Activated CD4-positive, alpha-beta T cell treated with anti-CD3 and anti-CD28 coated beads, Interleukin-2, Interleukin-6, amounts not matched to agents 100 ng/mL and 50 ng/mL, durations not matched to agents 16 hours and 8 hours (primary cell): Measurements from ENCODE around the gene ENTPD7.
"Not testable (repeated sequence)": the region's sequence is repeated elsewhere in the genome, so short reads cannot be mapped to it uniquely, and the experiment has no call there.

ENCODE experiments used
- DNase-seq: peaks from one replicate; pipeline ENCODE4 v3.0.0-alpha.2; 2020

Gene ENTPD7

DNA sequence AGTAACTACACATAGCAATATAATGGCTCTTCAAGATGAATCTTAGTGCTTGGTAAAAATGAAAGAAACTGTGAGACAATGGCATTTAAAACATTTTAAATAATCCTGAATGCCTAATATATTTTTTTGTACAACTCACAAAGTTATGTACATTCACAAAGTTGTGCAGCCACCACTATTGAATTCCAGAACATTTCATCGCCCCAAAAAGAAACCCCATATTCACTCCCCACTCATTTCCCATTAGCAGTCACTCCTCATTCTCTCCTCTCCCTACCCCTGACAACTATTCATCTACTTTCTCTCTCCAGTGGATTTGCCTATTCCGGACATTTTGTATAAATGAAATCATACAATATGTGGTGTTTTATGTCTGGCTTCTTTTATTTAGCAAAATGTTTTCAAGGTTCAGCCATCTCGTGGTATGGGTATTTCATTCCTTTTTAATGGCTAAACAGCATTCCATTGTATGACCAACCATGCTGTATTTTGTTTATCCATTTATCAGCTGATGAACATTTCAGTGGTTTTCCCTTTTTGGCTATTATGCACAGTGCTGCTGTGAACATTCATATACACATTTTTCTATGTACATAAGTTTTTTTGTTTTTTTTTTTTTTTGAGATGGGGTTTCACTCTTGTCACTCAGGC, 34.7 kb downstream of the ENTPD7 start:
- DNase-seq = no peak

DNA sequence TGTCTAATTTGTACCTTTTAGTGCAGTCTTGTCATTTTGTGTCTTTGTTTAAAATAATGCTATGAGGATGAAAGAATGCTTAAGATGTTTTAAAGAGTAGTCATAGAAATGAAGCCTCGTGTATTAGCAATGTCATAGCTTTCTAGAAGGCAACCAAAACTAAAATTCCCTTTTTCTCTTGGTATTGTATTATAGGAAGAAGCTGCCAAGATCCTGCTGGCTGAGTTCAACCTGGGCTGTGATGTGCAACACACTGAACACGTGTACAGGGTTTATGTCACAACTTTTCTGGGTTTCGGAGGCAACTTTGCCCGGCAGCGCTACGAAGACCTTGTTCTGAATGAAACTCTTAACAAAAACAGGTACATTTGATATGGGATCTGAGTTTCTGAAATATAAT, 36.5 kb downstream of the ENTPD7 start:
- no peak for DNase-seq

DNA sequence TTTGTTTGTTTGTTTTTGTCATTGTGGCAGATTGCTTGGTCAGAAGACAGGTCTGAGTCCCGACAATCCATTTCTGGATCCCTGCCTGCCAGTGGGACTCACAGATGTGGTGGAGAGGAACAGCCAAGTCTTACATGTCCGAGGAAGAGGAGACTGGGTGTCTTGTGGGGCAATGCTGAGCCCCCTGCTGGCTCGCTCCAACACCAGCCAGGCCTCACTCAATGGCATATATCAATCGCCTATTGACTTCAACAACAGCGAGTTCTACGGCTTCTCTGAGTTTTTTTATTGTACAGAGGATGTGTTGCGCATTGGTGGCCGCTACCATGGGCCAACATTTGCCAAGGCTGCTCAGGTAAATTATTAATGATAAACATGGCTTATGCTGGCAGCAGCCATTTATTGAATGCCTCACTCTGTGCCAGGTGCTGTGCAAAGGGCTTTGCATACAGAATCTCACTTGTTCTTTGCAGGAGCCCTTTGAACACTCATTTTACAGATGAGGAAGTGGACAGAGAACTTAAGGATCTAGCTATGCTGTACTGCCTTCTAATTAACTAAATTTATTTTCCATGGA, 39.3 kb downstream of the ENTPD7 start:
- no peak for DNase-seq

DNA sequence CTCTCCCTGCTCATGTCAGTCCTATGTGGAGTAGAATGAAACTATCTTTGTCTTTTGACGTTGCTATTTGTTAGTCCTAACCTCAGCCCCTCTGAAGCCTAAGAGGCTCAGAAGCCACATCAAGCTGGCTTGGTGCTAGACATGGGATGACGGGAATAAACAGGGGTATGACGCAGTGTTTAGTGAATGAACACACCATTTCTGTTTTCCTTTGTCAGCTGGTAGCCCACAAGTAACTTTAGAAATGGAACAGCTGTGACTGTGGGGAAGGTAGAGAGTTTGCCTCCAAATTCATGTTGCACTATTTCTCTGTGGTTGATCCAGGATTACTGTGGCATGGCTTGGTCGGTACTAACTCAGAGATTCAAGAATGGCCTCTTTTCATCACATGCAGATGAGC, 41.3 kb downstream of the ENTPD7 start:
- DNase-seq = no peak

DNA sequence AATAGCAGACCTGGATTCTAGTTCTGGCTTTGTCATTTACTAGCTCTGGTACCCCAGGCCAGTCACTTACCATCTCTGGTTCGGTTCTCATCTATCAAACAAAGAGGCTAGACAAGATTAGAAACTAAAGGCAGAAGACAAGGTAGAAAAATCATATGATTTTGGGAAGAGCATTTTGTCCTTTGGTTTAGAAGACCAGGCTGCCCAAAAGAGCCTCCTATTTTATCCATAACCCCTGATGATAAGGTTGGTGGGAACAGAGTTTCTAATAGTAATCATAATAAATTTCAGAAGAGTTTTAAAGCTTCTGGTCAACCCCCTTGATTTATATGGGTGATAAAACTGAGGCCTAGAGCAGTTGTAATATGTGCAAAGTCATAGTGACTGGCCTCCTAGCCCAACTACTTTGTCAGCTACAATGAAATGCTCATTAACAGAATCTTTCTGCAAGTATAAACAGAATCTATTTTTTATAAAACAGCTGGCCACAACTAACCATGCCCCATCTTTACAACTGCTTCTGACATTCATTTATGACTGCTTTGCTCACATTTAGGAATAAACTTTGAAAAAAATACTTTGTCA, 49.2 kb downstream of the ENTPD7 start:
- DNase-seq = no peak

DNA sequence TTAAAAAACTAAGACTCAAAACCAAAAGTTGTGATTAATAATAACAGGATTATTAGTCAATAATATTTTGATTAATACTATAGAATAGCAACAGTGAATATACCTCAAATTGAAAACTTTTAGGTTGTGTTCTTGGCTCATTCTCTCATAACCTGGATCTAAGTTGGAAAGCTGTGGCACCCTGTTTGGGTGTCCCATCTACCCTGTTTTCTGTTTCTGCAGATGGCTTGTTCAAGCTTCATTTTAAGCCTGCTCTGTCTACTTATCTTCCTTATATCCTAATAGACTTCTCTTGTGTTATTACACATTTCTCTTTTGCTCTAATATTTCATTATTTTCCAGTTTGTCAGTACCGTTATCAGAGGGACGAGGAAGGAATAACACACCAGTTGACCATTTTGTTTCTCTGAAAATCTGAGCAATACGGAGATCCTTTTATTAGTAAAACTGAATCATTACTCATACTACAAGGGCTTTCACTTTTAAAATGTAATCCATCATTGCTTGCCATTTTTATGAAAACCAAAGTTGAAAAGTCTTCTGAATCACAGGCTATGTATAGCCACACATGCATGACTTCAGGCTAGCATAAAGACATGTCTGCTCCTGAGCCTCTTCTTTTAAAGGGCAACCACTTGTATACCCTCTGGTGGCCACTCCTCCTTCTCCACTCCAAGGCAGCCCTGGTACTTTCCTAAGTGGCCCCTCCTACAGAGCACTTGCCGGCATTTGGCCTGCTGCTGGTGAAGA, 50.3 kb downstream of the ENTPD7 start:
- DNase-seq = peak; percentile 59

DNA sequence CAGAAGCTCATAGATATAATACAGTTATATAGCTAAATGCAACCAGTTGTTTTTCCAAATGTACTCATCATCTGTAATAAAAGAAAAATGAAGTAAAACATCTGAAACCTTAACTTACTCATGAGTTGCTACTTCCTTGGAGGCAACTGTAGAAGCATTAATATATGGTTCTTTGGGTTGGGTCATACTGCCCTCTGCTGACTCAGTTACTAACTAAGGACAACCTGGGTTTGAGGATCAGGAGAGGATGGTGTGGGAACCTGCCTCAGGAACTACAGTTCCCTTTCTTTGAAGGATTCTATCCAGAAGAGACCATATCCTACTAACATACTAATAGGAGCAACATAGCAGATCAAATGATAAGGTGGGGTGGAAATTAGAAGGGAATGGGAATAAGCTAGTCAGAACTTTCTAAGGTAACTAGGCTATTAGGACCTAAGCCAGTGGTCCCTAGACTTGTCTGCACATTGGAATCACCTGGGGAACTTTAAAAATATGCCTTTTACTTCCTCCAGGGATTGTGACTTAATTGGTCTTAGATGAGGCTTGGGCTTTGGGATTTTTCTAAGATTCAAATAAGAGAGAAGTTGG, 51.9 kb downstream of the ENTPD7 start:
- peak; percentile 51 for DNase-seq

DNA sequence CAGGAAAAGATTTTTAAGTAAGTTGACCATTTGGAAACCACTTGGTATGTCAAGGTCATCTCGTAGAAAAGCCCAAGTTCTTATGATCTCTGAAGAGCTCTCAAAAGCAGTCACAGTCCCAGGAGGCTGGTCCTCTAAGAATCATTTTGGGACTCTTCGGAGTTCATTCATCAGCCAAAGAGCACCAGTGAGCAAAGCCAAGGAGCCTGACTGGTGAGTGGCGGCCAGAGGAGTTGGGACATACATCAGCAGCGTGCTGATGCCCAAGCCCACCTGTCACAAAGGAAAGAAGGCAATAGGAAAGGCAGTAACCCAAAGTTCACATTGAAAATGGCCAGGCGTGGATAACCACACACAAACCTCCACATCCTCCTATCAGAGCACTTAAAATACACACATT, 55.1 kb downstream of the ENTPD7 start:
- DNase-seq = no peak

DNA sequence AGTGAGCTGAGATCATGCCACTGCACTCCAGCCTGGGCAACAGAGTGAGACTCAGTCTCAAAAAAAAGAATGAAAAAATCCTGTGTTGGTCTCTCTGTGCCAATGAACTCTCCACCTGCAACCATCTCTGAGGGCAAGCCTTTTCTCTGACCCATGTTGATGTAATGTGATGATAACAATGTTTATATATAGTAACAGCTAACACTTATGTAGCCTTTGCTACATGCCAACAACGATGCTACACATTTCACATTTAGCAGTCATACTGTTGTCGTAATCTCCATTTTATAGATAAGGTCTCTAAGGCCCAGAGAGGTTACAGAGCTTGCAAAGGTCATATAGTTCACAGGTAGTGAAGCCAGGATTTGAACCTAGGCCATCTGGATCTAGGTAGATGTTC, 61.1 kb downstream of the ENTPD7 start:
- DNase-seq = no peak

DNA sequence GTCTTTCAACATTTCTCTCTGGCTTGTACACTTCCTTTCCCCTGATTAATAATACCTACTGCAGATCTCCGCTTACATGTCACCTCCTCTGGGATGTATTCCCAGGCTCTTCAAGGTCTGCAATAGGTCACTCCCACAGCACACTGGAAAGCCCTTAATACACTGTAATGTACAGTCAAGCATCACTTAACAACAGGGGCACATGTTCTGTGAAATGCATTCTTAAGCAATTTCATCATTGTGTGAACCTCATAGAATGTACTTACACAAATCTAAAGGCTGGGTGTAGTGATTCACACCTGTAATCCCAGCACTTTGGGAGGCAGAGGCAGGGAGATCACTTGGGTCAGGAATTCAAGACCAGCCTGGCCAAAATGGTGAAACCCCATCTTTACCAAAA, 70.7 kb downstream of the ENTPD7 start:
- DNase-seq = no peak

DNA sequence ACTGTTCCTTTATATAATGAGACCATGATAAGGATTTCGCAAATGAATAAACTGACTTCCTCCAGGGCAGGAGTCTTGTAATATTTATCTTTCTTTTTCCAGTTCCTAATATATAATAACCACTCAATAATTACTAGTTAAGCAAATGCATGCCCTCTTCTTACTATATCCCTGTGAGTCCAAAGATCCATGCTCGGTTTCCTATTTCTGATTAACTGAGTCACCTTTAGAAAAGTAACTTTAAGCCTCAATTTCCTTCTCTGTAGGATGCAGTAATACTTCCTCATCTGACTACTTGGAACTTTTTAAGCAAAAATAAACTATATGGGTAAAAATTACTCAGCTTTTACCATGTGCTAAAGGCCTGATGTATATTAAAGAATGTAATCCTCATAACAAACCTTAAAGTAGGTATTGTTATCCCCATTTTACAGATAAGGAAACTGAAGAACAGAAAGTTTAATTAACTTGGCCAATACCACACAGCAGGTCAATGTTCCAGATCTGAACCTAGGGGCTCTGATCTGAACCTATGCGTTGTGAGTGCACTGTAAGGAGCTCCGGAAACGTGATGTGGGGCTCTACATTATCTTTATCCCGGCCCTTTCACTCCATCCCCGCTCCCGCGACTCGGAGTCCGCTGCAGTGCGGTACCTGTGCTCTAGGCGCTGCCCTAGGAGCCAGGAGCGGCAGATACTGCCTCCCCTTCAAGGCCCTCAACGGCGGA, 72.2 kb downstream of the ENTPD7 start:
- no peak for DNase-seq

DNA sequence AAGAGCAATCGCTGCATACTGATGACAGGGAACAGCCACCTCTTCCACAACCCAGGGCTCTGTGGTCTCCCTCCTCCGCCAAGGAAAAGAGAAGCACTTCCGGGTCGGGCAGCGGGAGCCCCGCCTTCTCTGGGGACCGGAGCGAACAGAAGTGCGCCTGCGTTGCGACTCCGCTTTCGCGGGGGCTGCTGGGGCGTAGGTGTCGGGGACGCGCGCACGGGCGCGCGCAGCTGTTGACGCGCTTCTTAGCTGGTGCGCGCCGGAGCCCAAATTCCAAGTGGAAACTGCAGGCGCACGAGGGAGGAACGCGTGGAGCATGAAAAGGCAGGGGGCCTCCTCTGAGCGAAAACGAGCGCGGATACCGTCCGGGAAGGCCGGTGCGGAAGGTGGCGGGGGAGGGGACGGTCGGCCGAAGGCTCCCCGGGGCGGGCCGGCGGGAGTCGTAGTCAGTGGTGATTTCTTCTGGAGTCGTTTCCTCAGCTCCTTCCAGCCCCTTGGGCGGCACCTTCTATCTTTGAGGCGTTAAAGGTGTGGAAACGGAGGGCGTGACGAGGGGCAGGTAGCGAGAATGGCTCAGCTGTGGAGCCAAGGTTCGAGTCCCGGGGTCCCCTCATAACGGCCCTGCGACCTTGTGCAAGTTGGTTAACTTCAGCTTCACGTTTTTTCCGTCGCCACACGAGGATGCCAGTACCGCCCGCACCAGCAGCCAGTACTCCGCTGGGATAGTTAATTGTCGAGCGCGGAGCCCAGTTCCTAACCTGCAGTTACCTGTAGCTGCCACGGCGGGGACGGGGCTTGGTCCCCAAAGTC, 72.9 kb downstream of the ENTPD7 start, which contains the start of the genes COX15 and CUTC:
Gene COX15, minus strand, starts transcription at position 95 of the 810 bp plus-strand sequence. Its CDS starts 78 bp downstream, at position 17.
Gene CUTC, plus strand, starts transcription at position 202 of the 810 bp plus-strand sequence. Its CDS starts 115 bp downstream, at position 317.
- peak; percentile 97 for DNase-seq

DNA sequence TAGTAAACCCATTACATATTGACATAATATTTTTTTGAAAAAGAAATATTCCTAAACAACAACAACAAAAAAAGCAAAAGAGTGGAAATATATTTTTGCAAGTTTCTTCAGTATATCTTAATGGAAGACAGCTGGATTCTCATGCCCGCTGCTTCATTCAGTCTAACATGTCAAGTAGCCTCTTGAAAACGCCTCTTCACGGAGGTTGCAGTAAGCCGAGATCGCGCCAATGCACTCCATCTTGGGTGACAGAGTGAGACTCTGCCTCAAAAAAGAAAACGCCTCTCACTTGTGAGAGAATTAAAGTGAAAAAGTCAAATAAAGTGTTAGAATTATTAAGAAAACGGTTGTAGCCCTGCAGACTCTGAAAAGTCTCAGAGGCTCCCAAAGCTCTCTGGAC, 74.1 kb downstream of the ENTPD7 start:
- no peak for DNase-seq

DNA sequence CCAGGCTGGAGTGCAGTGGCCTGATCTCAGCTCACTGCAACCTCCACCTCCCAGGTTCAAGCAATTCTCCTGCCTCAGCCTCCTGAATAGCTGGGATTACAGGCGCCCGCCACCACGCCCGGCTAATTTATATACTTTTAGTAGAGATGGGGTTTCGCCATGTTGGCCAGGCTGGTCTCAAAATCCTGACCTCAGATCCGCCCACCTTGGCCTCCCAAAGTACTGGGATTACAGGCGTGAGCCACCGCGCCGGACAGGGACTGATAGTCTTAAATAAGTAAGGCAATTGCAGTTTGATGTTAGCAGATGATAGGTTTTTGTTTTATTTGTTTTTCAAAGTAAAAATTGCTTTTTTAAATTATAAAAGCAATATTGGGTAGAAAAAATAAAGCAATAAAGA, 74.8 kb downstream of the ENTPD7 start:
- not testable (repeated sequence) for DNase-seq

DNA sequence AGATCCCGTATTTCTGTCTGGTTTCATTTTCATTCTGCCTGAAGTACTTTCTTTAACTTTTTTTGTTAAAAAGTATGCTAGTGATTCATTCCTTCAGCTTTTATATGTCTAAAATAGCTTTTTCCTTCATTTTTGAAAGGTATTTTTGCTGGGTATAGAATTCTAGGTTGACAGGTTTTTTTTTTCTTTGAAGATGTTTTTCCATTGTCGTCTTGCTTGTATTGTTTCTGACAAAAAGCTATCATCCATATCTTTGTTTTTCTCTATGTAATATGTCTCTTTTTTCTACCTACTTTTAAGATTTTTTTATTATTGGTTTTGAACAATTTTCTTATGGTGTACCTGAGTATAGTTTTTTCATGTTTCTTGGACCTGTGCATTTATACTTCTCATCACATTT, 81.0 kb downstream of the ENTPD7 start:
- DNase-seq = no peak

DNA sequence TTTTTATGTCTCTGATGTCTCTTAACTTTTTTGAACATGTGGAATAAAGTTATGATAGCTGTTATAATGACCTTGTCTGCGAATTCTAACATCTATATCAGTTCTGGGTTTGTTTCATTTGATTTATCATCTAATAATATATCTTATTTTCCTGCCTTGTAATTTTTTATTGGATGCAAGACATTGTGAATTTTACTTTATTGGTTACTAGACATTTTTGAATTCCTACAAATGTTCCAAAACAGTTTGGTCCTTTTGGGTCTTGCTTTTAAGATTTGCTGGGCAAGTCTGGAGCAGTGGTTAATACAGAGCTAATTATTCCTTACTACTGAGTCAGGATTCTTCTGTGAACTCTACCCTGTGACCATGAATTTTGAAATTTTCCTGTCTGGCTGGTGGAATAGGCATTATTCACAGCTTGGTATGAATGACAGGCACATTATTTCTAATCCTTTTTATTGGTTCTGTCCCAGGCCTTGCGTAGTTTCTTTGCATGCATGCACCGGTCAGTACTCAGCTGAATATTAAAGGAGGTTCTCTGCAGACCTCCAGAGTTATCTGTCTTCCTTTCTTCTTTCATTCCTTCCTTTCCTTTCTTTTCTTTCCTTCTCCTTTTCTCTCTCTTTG, 81.7 kb downstream of the ENTPD7 start:
- DNase-seq = no peak

DNA sequence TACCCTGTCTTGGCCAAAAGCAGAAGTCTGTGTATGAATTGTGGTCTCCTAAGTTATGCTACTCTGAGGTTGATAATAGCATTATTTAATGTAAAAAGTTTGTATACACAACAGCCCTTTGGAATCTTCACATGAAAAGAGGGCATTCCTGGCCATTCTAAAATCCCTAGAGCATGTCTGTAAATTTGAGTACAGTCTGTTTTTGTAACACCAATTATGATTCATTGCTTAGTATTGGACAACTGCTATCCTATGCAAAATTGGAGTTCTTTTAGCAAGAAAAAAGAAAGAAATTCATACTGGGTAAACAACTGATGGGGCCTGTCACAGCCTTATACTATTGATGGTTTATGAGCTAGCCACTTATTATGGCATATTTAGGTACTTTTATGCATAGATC, 82.9 kb downstream of the ENTPD7 start:
- no peak for DNase-seq

DNA sequence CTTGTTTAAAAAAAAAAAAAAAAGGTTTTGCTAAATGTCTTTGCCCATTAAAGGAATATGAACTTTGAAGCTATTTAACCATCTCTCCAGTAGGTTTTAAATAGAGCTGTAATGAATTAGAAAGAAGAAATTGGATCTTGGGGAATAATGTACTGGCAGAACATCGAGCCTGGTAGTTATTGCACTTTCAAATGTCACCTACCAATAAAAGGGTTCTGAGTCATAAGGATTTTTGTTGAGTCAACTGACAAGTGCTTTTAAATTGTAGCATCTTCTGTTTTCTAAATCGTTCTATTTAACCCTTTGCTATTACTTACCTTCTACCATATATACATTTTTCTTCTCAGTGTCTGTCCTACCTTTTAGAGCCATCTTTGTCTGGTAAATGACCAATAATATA, 83.4 kb downstream of the ENTPD7 start:
- DNase-seq = peak; percentile 18

DNA sequence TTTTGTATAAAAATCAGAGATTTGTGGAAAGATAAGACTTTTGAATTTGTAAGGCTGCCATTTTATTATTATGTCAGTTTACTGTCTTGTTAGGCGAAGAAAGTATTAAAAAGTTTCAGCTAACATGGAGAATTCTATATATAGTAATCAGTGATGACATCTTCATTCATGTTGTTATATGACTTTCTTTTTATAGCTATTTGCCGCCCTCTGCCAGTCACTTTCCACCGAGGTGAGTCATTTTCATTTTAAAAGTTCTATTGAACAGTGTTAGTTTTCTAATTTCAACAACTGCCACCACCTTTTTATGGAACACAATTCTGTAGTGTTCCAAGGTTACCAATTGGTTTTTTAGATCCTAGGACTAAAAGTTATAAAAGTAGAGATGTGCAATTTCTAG, 84.5 kb downstream of the ENTPD7 start:
- DNase-seq = no peak

DNA sequence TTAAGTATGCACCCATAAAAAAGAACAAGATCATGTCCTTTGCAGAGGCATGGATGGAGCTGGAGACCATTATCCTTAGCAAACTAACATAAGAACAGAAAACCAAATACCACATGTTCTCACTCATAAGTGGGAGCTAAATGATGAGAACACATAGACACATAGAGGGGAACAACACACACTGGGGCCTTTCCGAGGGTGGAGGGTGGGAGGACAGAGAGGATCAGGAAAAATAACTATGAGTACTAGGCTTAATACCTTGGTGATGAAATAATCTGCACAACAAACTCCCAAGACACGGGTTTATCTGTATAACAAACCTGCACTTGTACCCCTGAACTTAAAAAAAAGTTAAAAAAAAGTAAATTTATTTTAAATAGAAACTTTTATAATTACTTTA, 86.9 kb downstream of the ENTPD7 start:
- not testable (repeated sequence) for DNase-seq

DNA sequence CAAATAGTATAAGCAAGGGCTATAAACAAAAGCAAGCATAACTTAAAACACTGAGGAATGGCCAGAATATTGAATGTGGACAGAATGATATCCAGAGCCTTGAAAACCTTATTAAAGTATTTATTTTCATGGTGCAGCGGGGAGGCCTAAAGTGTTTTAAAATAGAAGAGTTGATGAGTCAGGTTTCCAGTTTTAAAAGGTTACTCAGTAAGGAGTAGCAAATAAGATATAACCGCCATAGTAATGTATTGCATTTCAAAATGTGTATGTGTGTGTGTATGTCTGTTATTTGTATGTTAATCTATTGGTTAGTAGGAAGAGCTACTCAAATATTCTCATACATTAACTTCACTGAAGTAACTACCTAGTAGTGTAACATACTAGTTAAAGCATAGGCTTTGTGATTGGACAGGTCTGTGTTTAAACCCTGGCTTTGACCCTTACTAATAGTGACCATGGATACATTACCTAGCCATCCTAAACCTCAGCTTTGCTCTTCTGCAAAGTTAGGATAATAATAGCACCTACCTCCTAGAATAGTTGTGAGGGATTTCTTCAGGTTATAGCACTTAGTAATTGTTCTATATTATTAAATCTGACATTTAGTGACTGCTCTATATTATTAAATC, 89.6 kb downstream of the ENTPD7 start:
- no peak for DNase-seq
